Activated CD8-positive, alpha-beta memory T cell treated with anti-CD3 and anti-CD28 coated beads, Interleukin-2, amount 50 U/mL, for 24 hours (primary cell): ENCODE results near the gene CDKN1C.

Source experiments
- DNase-seq: peaks from one replicate; pipeline ENCODE4 v3.0.0-alpha.2; 2020; ENCODE audit errors: extremely low read depth

The CDKN1C gene

GRCh38 chr11:2870460-2870859 lies 15.1 kb downstream of the CDKN1C start:
- DNase-seq, result no peak

GRCh38 chr11:2869561-2870427 lies 15.8 kb downstream of the CDKN1C start:
- no peak for DNase-seq

- no peak for DNase-seq
These were observed 16.4 kb downstream of the CDKN1C start for GRCh38 chr11:2869134-2869526.

- no peak for DNase-seq
These were observed 17.0 kb downstream of the CDKN1C start for GRCh38 chr11:2868506-2869133.

- no peak for DNase-seq
These were observed 17.7 kb downstream of the CDKN1C start for GRCh38 chr11:2867722-2868505.

GRCh38 chr11:2867142-2867541 lies 18.4 kb downstream of the CDKN1C start:
- no peak for DNase-seq

- no peak for DNase-seq
These were observed 19.5 kb downstream of the CDKN1C start for GRCh38 chr11:2865922-2866577.

- DNase-seq, result no peak
These were observed 20.7 kb downstream of the CDKN1C start for GRCh38 chr11:2864901-2865300.

- no peak for DNase-seq
These were observed 22.3 kb downstream of the CDKN1C start for GRCh38 chr11:2863276-2863618.

GRCh38 chr11:2862395-2863275 lies 22.9 kb downstream of the CDKN1C start:
- no peak for DNase-seq

GRCh38 chr11:2860636-2861035 lies 24.9 kb downstream of the CDKN1C start:
- no peak for DNase-seq

- no peak for DNase-seq
These were observed 25.9 kb downstream of the CDKN1C start for GRCh38 chr11:2859699-2860037.

GRCh38 chr11:2858995-2859698 lies 26.4 kb downstream of the CDKN1C start:
- no peak for DNase-seq

- no peak for DNase-seq
These were observed 27.7 kb downstream of the CDKN1C start for GRCh38 chr11:2857918-2858317.

- no peak for DNase-seq
These were observed 28.3 kb downstream of the CDKN1C start for GRCh38 chr11:2857276-2857675.

- no peak for DNase-seq
These were observed 30.4 kb downstream of the CDKN1C start for GRCh38 chr11:2855162-2855561.

GRCh38 chr11:2853997-2854560 lies 31.5 kb downstream of the CDKN1C start:
- no peak for DNase-seq

- DNase-seq, result no peak
These were observed 32.2 kb downstream of the CDKN1C start for GRCh38 chr11:2853401-2853800.

GRCh38 chr11:2849994-2850770 lies 35.4 kb downstream of the CDKN1C start:
- DNase-seq, result no peak
